Trophoblast cell (in vitro differentiated cells and primary cell): ENCODE results near the gene ARHGAP33.
A peak's percentile ranks its signal among the peaks of the same experiment; 100 is the strongest.

Experiments used
- DNase-seq, 2 donors: peaks; one replicate each; pipeline ENCODE4 v3.0.0-alpha.2; 2016
- H2AFZ ChIP-seq: 2 replicates; pipeline ENCODE4 v1.6.1; 2013; ENCODE audit warnings: low read length, moderate library complexity, mild to moderate bottlenecking; ENCODE audit not compliant: insufficient read depth, poor library complexity
- H2AK5ac ChIP-seq: 2 replicates; pipeline ENCODE4 v1.6.1; 2013; ENCODE audit warnings: mild to moderate bottlenecking, low read length
- H2BK120ac ChIP-seq: 2 replicates; pipeline ENCODE4 v1.6.1; 2013; ENCODE audit warnings: low read length, mild to moderate bottlenecking, moderate library complexity; ENCODE audit not compliant: insufficient read depth, poor library complexity
- H2BK12ac ChIP-seq: 2 replicates; pipeline ENCODE4 v1.6.1; 2013; ENCODE audit warnings: mild to moderate bottlenecking, low read length, moderate library complexity
- H2BK5ac ChIP-seq: 2 replicates; pipeline ENCODE4 v1.6.1; 2013; ENCODE audit warnings: low read length, low read depth, moderate library complexity, mild to moderate bottlenecking; ENCODE audit not compliant: poor library complexity
- H3K14ac ChIP-seq: 2 replicates; pipeline ENCODE4 v1.6.1; 2013; ENCODE audit warnings: mild to moderate bottlenecking, low read length
- H3K18ac ChIP-seq: 2 replicates; pipeline ENCODE4 v1.6.1; 2013; ENCODE audit warnings: mild to moderate bottlenecking, low read length
- H3K23ac ChIP-seq: 2 replicates; pipeline ENCODE4 v1.6.1; 2013; ENCODE audit warnings: low read length
- H3K27ac ChIP-seq: 2 replicates; pipeline ENCODE4 v1.5.1; 2013; ENCODE audit warnings: low read depth, mild to moderate bottlenecking, inconsistent platforms, low read length, moderate library complexity
- H3K27me3 ChIP-seq: 2 replicates; pipeline ENCODE4 v1.6.1; 2013; ENCODE audit warnings: inconsistent platforms, mild to moderate bottlenecking, low read length, moderate library complexity; ENCODE audit not compliant: insufficient read depth
- H3K36me3 ChIP-seq, 2 experiments: 1 replicate in 1 of 2; 2 replicates in 1 of 2; pipeline ENCODE4 v1.6.1; 2013; ENCODE audit warnings: low read length in 2 of 2, mild to moderate bottlenecking in 2 of 2, moderate library complexity in 1 of 2; ENCODE audit not compliant: insufficient read depth in 2 of 2, control insufficient read depth in 1 of 2
- H3K4ac ChIP-seq: 2 replicates; pipeline ENCODE4 v1.6.1; 2013; ENCODE audit warnings: low read depth, mild to moderate bottlenecking, low read length, moderate library complexity
- H3K4me1 ChIP-seq, 2 experiments: 1 replicate in 1 of 2; 2 replicates in 1 of 2; pipeline ENCODE4 v1.6.1; 2013; ENCODE audit warnings: low read length in 2 of 2, mild to moderate bottlenecking in 2 of 2, moderate library complexity in 1 of 2; ENCODE audit not compliant: insufficient read depth in 2 of 2, control insufficient read depth in 1 of 2
- H3K4me2 ChIP-seq: 2 replicates; pipeline ENCODE4 v1.6.1; 2013; ENCODE audit warnings: inconsistent platforms, mild to moderate bottlenecking, low read length, moderate library complexity
- H3K4me3 ChIP-seq: 2 replicates; pipeline ENCODE4 v1.5.1; 2013; ENCODE audit warnings: mild to moderate bottlenecking, low read depth, low read length, inconsistent platforms
- H3K79me1 ChIP-seq: one replicate; pipeline ENCODE4 v1.6.1; 2013; ENCODE audit warnings: low read length
- H3K79me2 ChIP-seq: 2 replicates; pipeline ENCODE4 v1.6.1; 2013; ENCODE audit warnings: low read length, mild to moderate bottlenecking; ENCODE audit not compliant: control insufficient read depth, insufficient read depth, poor library complexity
- H3K9ac ChIP-seq: 2 replicates; pipeline ENCODE4 v1.6.1; 2013; ENCODE audit warnings: mild to moderate bottlenecking, low read length
- H3K9me3 ChIP-seq: 2 replicates; pipeline ENCODE4 v1.6.1; 2013; ENCODE audit warnings: low read depth, mild to moderate bottlenecking, control low read depth, inconsistent platforms, low read length; ENCODE audit not compliant: insufficient read depth
- H4K12ac ChIP-seq: 2 replicates; pipeline ENCODE4 v1.6.1; 2013; ENCODE audit warnings: low read depth, mild to moderate bottlenecking, low read length, moderate library complexity
- H4K8ac ChIP-seq: 2 replicates; pipeline ENCODE4 v1.6.1; 2013; ENCODE audit warnings: low read depth, mild to moderate bottlenecking, low read length, moderate library complexity
- H4K91ac ChIP-seq: one replicate; pipeline ENCODE4 v1.6.1; 2013; ENCODE audit warnings: low read depth, mild to moderate bottlenecking, low read length, moderate library complexity
- WGBS: extraction: QIAGEN DNeasy Blood & Tissue Kit; methylation state at CpG from one replicate; pipeline ENCODE4 v1.1.7; 2013; ENCODE audit warnings: missing lambda C conversion rate; ENCODE audit not compliant: insufficient read length, insufficient coverage; ENCODE audit errors: extremely low coverage; 5-methylcytosine and 5-hydroxymethylcytosine counted together

Gene ARHGAP33

DNA sequence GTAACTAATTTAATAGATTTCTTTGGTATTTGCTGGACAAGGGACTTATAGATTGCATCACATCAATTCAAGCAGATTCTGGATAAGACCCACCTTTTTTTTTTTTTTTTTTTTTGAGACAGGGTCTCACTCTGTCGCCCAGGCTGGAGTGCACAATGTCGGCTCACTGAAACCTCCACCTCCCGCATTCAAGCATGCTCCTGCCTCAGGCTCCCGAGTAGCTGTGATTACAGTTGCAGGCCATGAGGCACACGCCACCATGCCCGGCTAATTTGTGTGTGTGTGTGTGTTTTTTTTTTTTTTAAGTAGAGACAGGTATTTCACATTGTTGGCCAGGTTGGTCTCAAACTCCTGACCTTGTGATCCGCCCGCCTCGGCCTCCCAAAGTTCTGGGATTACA lies 41.5 kb downstream of the ARHGAP33 start:
- Histone ChIP-seq H4K8ac (no peak overlapping the region), H3K79me1 (no peaks in the 10 kb centered on the region), H3K23ac (no peak overlapping the region), H3K4me1 (no peaks in the 10 kb centered on the region), H2BK12ac (no peak overlapping the region), H3K36me3 (no peaks in the 10 kb centered on the region), H3K4me3 (no peak overlapping the region), H3K27ac (no peak overlapping the region), H2BK5ac (no peak overlapping the region), H4K91ac (no peak overlapping the region), H3K14ac (no peak overlapping the region), H2BK120ac (no peak overlapping the region), H2AK5ac (no peak overlapping the region), H3K27me3 (no peaks in the 10 kb centered on the region), H3K4me2 (no peak overlapping the region), H3K9ac (no peak overlapping the region), H2AFZ (no peak overlapping the region), H4K12ac (no peak overlapping the region), H3K9me3 (no peaks in the 10 kb centered on the region), H3K4ac (no peak overlapping the region), H3K18ac (no peak overlapping the region), H3K79me2 (no peaks in the 10 kb centered on the region)
- no CpG with 5 or more reads among the region's 9 CpGs for WGBS
- peak in 1 of 2 donors; percentile 20 for DNase-seq

GRCh38 chr19:35818445-35818844 lies 43.1 kb downstream of the ARHGAP33 start:
- Histone ChIP-seq H4K8ac (no peak overlapping the region), H3K4me2 (no peak overlapping the region), H3K4me1 (no peaks in the 10 kb centered on the region), H3K14ac (no peak overlapping the region), H3K18ac (no peak overlapping the region), H3K9ac (no peak overlapping the region), H2BK12ac (no peak overlapping the region), H4K12ac (no peak overlapping the region), H3K27ac (no peak overlapping the region), H3K79me1 (no peaks in the 10 kb centered on the region), H3K4me3 (no peak overlapping the region), H2AFZ (no peak overlapping the region), H2BK5ac (no peak overlapping the region), H3K4ac (no peak overlapping the region), H2BK120ac (no peak overlapping the region), H3K27me3 (no peaks in the 10 kb centered on the region), H3K79me2 (no peaks in the 10 kb centered on the region), H2AK5ac (no peak overlapping the region), H3K23ac (no peak overlapping the region), H4K91ac (no peak overlapping the region), H3K36me3 (no peaks in the 10 kb centered on the region), H3K9me3 (no peaks in the 10 kb centered on the region)
- DNase-seq, result no peak
- 100% methylated on average over 1 of the region's 3 CpGs for WGBS

DNA sequence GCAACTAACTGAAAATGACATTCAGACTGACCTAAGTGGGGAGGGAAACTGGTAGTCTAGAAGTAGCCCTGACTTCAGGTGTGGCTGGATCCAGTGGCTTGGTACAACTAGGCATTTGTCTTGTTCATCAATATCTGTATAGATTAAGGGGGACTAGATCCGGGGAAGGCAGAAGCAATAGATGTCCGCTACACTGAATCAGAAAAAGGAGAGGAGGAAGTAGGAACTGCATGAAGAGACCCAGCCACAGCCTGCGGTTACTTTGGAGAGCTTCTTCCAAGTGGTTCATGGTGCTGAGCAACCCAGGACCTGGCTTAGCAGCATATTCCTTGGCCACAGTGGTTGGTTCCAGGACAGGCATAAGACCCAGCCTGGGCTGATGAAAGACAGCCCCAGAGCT lies 47.2 kb downstream of the ARHGAP33 start:
- no peak for DNase-seq
- H3K79me2 ChIP-seq, result no peaks in the 10 kb centered on the region
- no peak overlapping the region for H2BK12ac ChIP-seq
- no peak overlapping the region for H2AFZ ChIP-seq
- H4K12ac ChIP-seq, result no peak overlapping the region
- H2BK5ac ChIP-seq, result no peak overlapping the region
- no peak overlapping the region for H2BK120ac ChIP-seq
- H3K27ac ChIP-seq, result no peak overlapping the region
- no peak overlapping the region for H3K14ac ChIP-seq
- no peak overlapping the region for H4K8ac ChIP-seq
- H3K4ac ChIP-seq, result no peak overlapping the region
- H2AK5ac ChIP-seq, result no peak overlapping the region
- no peaks in the 10 kb centered on the region for H3K27me3 ChIP-seq
- no peak overlapping the region for H3K9ac ChIP-seq
- H4K91ac ChIP-seq, result no peak overlapping the region
- H3K4me3 ChIP-seq, result no peak overlapping the region
- no peak overlapping the region for H3K23ac ChIP-seq
- H3K18ac ChIP-seq, result no peak overlapping the region
- no peaks in the 10 kb centered on the region for H3K4me1 ChIP-seq
- H3K9me3 ChIP-seq, result no peaks in the 10 kb centered on the region
- H3K79me1 ChIP-seq, result no peaks in the 10 kb centered on the region
- WGBS, result no CpG with 5 or more reads among the region's 3 CpGs
- no peak overlapping the region for H3K4me2 ChIP-seq
- H3K36me3 ChIP-seq, result no peaks in the 10 kb centered on the region

GRCh38 chr19:35824150-35824549 lies 48.8 kb downstream of the ARHGAP33 start:
- Histone ChIP-seq H2AFZ (no peak overlapping the region), H2BK12ac (no peak overlapping the region), H3K79me1 (no peaks in the 10 kb centered on the region), H3K9me3 (no peaks in the 10 kb centered on the region), H3K27me3 (no peaks in the 10 kb centered on the region), H4K8ac (no peak overlapping the region), H3K18ac (no peak overlapping the region), H3K4me1 (no peaks in the 10 kb centered on the region), H3K4me2 (no peak overlapping the region), H3K23ac (no peak overlapping the region), H4K91ac (no peak overlapping the region), H3K4ac (no peak overlapping the region), H3K79me2 (no peaks in the 10 kb centered on the region), H3K4me3 (no peak overlapping the region), H2BK120ac (no peak overlapping the region), H3K36me3 (no peaks in the 10 kb centered on the region), H2BK5ac (no peak overlapping the region), H3K9ac (no peak overlapping the region), H4K12ac (no peak overlapping the region), H3K14ac (no peak overlapping the region), H2AK5ac (no peak overlapping the region), H3K27ac (no peak overlapping the region)
- no CpG with 5 or more reads among the region's 5 CpGs for WGBS
- DNase-seq, result no peak
